Ishikawa (cell line): Measurements from ENCODE around the gene SEC24C.

ENCODE experiments used
- CEBPB ChIP-seq: IDR thresholded peaks from 2 replicates; pipeline ENCODE4 v1.6.1; 2012
- EP300 ChIP-seq: IDR thresholded peaks from 2 replicates; pipeline ENCODE4 v1.6.1; 2012; ENCODE audit warnings: borderline replicate concordance
- NFIC ChIP-seq: IDR thresholded peaks from 2 replicates; pipeline ENCODE4 v1.6.1; 2012
- RAD21 ChIP-seq: IDR thresholded peaks from 2 replicates; pipeline ENCODE4 v1.6.1; 2012; ENCODE audit warnings: low read depth
- TAF1 ChIP-seq: IDR thresholded peaks from 2 replicates; pipeline ENCODE4 v1.6.1; 2012; ENCODE audit warnings: low read depth, mild to moderate bottlenecking
- TCF12 ChIP-seq: IDR thresholded peaks from 2 replicates; pipeline ENCODE4 v1.6.1; 2012; ENCODE audit warnings: low read depth
- TF ChIP-seq, protein P1 (sequence below): IDR thresholded peaks from 2 replicates; pipeline ENCODE4 v1.6.1; 2012
- TF ChIP-seq, protein P2 (sequence below): IDR thresholded peaks from 2 replicates; pipeline ENCODE4 v1.6.1; 2012
- TF ChIP-seq, protein P3 (sequence below): IDR thresholded peaks from 2 replicates; pipeline ENCODE4 v1.6.1; 2012; ENCODE audit warnings: low read depth, mild to moderate bottlenecking

DNA sequence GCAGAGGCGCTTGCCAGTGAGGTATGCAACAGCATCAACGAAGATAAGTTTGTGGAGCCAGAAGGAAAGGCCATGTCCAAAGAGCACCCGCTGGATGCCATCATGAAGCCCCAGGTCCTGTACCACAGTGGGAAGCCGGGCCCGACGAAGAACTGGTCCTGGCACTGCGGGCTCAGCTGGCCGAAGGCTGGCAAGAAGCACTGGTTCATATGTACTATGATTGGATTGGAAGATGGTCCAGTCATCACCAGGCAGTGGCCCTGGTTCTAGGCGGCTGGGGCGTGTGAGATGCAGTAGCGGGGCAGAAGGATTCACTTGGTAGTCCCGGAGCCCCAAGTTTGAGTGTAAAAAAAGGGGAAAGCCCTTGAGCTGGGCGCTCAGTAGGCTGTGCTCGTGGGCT lies 63.3 kb downstream of the SEC24C start:
- TF ChIP-seq RAD21 = no peak
- no peak for TF ChIP-seq CEBPB
- TF ChIP-seq, protein P1, sequence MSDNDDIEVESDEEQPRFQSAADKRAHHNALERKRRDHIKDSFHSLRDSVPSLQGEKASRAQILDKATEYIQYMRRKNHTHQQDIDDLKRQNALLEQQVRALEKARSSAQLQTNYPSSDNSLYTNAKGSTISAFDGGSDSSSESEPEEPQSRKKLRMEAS = no peak
- no peak for TF ChIP-seq TAF1
- no peak for TF ChIP-seq EP300
- TF ChIP-seq, protein P2, sequence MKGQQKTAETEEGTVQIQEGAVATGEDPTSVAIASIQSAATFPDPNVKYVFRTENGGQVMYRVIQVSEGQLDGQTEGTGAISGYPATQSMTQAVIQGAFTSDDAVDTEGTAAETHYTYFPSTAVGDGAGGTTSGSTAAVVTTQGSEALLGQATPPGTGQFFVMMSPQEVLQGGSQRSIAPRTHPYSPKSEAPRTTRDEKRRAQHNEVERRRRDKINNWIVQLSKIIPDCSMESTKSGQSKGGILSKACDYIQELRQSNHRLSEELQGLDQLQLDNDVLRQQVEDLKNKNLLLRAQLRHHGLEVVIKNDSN = no peak
- TF ChIP-seq NFIC = no peak
- no peak for TF ChIP-seq TCF12
- TF ChIP-seq, protein P3, sequence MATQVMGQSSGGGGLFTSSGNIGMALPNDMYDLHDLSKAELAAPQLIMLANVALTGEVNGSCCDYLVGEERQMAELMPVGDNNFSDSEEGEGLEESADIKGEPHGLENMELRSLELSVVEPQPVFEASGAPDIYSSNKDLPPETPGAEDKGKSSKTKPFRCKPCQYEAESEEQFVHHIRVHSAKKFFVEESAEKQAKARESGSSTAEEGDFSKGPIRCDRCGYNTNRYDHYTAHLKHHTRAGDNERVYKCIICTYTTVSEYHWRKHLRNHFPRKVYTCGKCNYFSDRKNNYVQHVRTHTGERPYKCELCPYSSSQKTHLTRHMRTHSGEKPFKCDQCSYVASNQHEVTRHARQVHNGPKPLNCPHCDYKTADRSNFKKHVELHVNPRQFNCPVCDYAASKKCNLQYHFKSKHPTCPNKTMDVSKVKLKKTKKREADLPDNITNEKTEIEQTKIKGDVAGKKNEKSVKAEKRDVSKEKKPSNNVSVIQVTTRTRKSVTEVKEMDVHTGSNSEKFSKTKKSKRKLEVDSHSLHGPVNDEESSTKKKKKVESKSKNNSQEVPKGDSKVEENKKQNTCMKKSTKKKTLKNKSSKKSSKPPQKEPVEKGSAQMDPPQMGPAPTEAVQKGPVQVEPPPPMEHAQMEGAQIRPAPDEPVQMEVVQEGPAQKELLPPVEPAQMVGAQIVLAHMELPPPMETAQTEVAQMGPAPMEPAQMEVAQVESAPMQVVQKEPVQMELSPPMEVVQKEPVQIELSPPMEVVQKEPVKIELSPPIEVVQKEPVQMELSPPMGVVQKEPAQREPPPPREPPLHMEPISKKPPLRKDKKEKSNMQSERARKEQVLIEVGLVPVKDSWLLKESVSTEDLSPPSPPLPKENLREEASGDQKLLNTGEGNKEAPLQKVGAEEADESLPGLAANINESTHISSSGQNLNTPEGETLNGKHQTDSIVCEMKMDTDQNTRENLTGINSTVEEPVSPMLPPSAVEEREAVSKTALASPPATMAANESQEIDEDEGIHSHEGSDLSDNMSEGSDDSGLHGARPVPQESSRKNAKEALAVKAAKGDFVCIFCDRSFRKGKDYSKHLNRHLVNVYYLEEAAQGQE = no peak
